Measurements from ENCODE around the gene ANKRD24. TPM values are rescaled to one million over a fixed set of nuclear protein-coding genes. Genes with fewer than 3 reads are reported as not detected.

ANKRD24 gene
- total and polyA plus RNA-seq, 2 of the 13 experiments (the other 11 are each of a cell fraction or from before 2014, with no cell fraction given) = 0.13 to 0.24 TPM

GRCh38 chr19:4246767-4247593, 64.5 kb downstream of the ANKRD24 start, which contains the start of gene YJU2 (continued):
- TF ChIP-seq, protein P1, sequence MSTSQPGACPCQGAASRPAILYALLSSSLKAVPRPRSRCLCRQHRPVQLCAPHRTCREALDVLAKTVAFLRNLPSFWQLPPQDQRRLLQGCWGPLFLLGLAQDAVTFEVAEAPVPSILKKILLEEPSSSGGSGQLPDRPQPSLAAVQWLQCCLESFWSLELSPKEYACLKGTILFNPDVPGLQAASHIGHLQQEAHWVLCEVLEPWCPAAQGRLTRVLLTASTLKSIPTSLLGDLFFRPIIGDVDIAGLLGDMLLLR (CRISPR knock-in tag; IDR thresholded peaks at IDR 0.05) = no peak
- TF ChIP-seq JUND (CRISPR knock-in tag; IDR thresholded peaks at IDR 0.05) (0 out of 2 replicates have a peak, but pooled peaks have one; percentile 38), SIN3A (IDR thresholded peaks at IDR 0.05; ENCODE audit: borderline replicate concordance, low read depth, low read length) (peak; percentile 45), EP300 (IDR thresholded peaks at IDR 0.05; ENCODE audit: low read depth in 2 of 2, low read length in 2 of 2) (peak in 1 of 2 experiments; percentile 36; a peak in 1 of 4 replicates), EP300 (CRISPR knock-in tag; IDR thresholded peaks at IDR 0.05; ENCODE audit: borderline replicate concordance) (no peak), NFAT5 (CRISPR knock-in tag; IDR thresholded peaks at IDR 0.05) (0 out of 2 replicates have a peak, but pooled peaks have one; percentile 57), ZNF275 (CRISPR knock-in tag; IDR thresholded peaks at IDR 0.05; ENCODE audit: borderline replicate concordance) (peak; percentile 36; the same call in 1 of the 2 replicates), IRF9 (CRISPR knock-in tag; IDR thresholded peaks at IDR 0.05; ENCODE audit: borderline replicate concordance) (peak; percentile 24; the same call in 1 of the 2 replicates), POLR2G (IDR thresholded peaks at IDR 0.05; ENCODE audit: low read depth, low read length) (peak; percentile 92), TIGD3 (CRISPR knock-in tag; IDR thresholded peaks at IDR 0.05; ENCODE audit: borderline replicate concordance) (0 out of 2 replicates have a peak, but pooled peaks have one; percentile 74), U2AF2 (IDR thresholded peaks at IDR 0.05; ENCODE audit: low read depth, low read length) (no peak), ZFP90 (CRISPR knock-in tag; IDR thresholded peaks at IDR 0.05; ENCODE audit: borderline replicate concordance) (no peak)
- TF ChIP-seq, protein P2, sequence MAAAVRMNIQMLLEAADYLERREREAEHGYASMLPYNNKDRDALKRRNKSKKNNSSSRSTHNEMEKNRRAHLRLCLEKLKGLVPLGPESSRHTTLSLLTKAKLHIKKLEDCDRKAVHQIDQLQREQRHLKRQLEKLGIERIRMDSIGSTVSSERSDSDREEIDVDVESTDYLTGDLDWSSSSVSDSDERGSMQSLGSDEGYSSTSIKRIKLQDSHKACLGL (CRISPR knock-in tag; IDR thresholded peaks at IDR 0.05) = peak; percentile 72; the same call in 1 of the 2 replicates
- TF ChIP-seq, protein P3, sequence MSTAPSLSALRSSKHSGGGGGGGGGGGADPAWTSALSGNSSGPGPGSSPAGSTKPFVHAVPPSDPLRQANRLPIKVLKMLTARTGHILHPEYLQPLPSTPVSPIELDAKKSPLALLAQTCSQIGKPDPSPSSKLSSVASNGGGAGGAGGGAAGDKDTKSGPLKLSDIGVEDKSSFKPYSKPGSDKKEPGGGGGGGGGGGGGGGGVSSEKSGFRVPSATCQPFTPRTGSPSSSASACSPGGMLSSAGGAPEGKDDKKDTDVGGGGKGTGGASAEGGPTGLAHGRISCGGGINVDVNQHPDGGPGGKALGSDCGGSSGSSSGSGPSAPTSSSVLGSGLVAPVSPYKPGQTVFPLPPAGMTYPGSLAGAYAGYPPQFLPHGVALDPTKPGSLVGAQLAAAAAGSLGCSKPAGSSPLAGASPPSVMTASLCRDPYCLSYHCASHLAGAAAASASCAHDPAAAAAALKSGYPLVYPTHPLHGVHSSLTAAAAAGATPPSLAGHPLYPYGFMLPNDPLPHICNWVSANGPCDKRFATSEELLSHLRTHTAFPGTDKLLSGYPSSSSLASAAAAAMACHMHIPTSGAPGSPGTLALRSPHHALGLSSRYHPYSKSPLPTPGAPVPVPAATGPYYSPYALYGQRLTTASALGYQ (CRISPR knock-in tag; IDR thresholded peaks at IDR 0.05) = 0 out of 2 replicates have a peak, but pooled peaks have one; percentile 31
